Skeletal muscle satellite cell (primary cell): ENCODE results near the gene GBP7.
"Not testable (repeated sequence)": the region's sequence is repeated elsewhere in the genome, so short reads cannot be mapped to it uniquely, and the experiment has no call there.

Experiments
- H3K27me3 ChIP-seq: 2 replicates; pipeline ENCODE4 v1.7.0; 2013; ENCODE audit warnings: low read length; ENCODE audit not compliant: control insufficient read depth, insufficient read depth
- H3K36me3 ChIP-seq: 2 replicates; pipeline ENCODE4 v1.7.0; 2013; ENCODE audit warnings: mild to moderate bottlenecking, control low read depth, low read length; ENCODE audit not compliant: insufficient read depth
- H3K4me1 ChIP-seq: 2 replicates; pipeline ENCODE4 v1.7.0; 2013; ENCODE audit warnings: low read length; ENCODE audit not compliant: control insufficient read depth, insufficient read depth
- H3K4me2 ChIP-seq: 2 replicates; pipeline ENCODE4 v1.7.0; 2013; ENCODE audit warnings: mild to moderate bottlenecking, low read length
- H3K4me3 ChIP-seq: 2 replicates; pipeline ENCODE4 v1.7.0; 2013; ENCODE audit warnings: low read length
- H3K9ac ChIP-seq: 2 replicates; pipeline ENCODE4 v1.7.0; 2013; ENCODE audit warnings: mild to moderate bottlenecking, low read depth, low read length, moderate library complexity
- H3K9me3 ChIP-seq: replicated peaks from 2 replicates; pipeline ENCODE4 v1.7.0; 2013; ENCODE audit warnings: mild to moderate bottlenecking, control low read depth, low read length

The GBP7 gene

GRCh38 chr1:89133747-89134146 lies 42.1 kb downstream of the GBP7 start:
- Histone ChIP-seq H3K4me1 (peaks cover 4% of the 10 kb centered on the region), H3K9ac (no peak overlapping the region), H3K9me3 (no peaks in the 10 kb centered on the region), H3K4me2 (no peak overlapping the region), H3K36me3 (no peaks in the 10 kb centered on the region), H3K27me3 (no peaks in the 10 kb centered on the region), H3K4me3 (no peak overlapping the region)

- no peak overlapping the region for H3K4me3 ChIP-seq
- H3K27me3 ChIP-seq, result no peaks in the 10 kb centered on the region
- H3K9ac ChIP-seq, result no peak overlapping the region
- no peaks in the 10 kb centered on the region for H3K9me3 ChIP-seq
- no peaks in the 10 kb centered on the region for H3K36me3 ChIP-seq
- H3K4me1 ChIP-seq, result peaks cover 10% of the 10 kb centered on the region
- H3K4me2 ChIP-seq, result no peak overlapping the region
Measured at GRCh38 chr1:89130716-89131115, 45.1 kb downstream of the GBP7 start.

GRCh38 chr1:89129911-89130310 lies 45.9 kb downstream of the GBP7 start:
- H3K36me3 ChIP-seq, result no peaks in the 10 kb centered on the region
- no peak overlapping the region for H3K4me3 ChIP-seq
- no peak overlapping the region for H3K4me2 ChIP-seq
- H3K27me3 ChIP-seq, result no peaks in the 10 kb centered on the region
- peaks cover 14% of the 10 kb centered on the region for H3K4me1 ChIP-seq
- H3K9ac ChIP-seq, result no peak overlapping the region
- no peaks in the 10 kb centered on the region for H3K9me3 ChIP-seq

- peak overlapping the region; percentile 66 for H3K4me3 ChIP-seq
- peaks cover 14% of the 10 kb centered on the region for H3K4me1 ChIP-seq
- H3K9ac ChIP-seq, result peak overlapping the region; percentile 73
- H3K36me3 ChIP-seq, H3K27me3 ChIP-seq, H3K9me3 ChIP-seq: not testable (repeated sequence)
- peak overlapping the region; percentile 91 for H3K4me2 ChIP-seq
Measured at GRCh38 chr1:89128003-89128458, 47.8 kb downstream of the GBP7 start.

GRCh38 chr1:89126602-89127565 lies 48.9 kb downstream of the GBP7 start:
- peak overlapping the region; percentile 78 for H3K4me2 ChIP-seq
- H3K36me3 ChIP-seq, H3K27me3 ChIP-seq, H3K9ac ChIP-seq, H3K4me3 ChIP-seq, H3K9me3 ChIP-seq: not testable (repeated sequence)
- peaks cover 14% of the 10 kb centered on the region for H3K4me1 ChIP-seq

- Histone ChIP-seq H3K27me3 (no peaks in the 10 kb centered on the region), H3K9me3 (no peaks in the 10 kb centered on the region), H3K4me1 (peaks cover 14% of the 10 kb centered on the region), H3K4me2 (peak within 1 kb of the TSS; percentile 78), H3K9ac (peak within 1 kb of the TSS; percentile 35), H3K36me3 (no peaks in the 10 kb centered on the region), H3K4me3 (peak within 1 kb of the TSS; percentile 65)
Measured at GRCh38 chr1:89125913-89126580, 49.8 kb downstream of the GBP7 start, which contains the start of gene GBP2. Gene GBP2 (minus strand): TSS chr1:89126114. CDS start chr1:89121966, 4,148 bp downstream.

- peak overlapping the region; percentile 65 for H3K4me3 ChIP-seq
- no peaks in the 10 kb centered on the region for H3K27me3 ChIP-seq
- peak overlapping the region; percentile 35 for H3K9ac ChIP-seq
- H3K36me3 ChIP-seq, result no peaks in the 10 kb centered on the region
- H3K4me2 ChIP-seq, result peak overlapping the region; percentile 78
- no peaks in the 10 kb centered on the region for H3K9me3 ChIP-seq
- peaks cover 14% of the 10 kb centered on the region for H3K4me1 ChIP-seq
Measured at GRCh38 chr1:89125240-89125912, 50.4 kb downstream of the GBP7 start.

GRCh38 chr1:89121641-89122040 lies 54.2 kb downstream of the GBP7 start:
- H3K4me2 ChIP-seq, result no peak overlapping the region
- H3K4me1 ChIP-seq, result peaks cover 9% of the 10 kb centered on the region
- H3K27me3 ChIP-seq, result no peaks in the 10 kb centered on the region
- H3K36me3 ChIP-seq, result no peaks in the 10 kb centered on the region
- H3K9ac ChIP-seq, result no peak overlapping the region
- no peak overlapping the region for H3K4me3 ChIP-seq
- no peaks in the 10 kb centered on the region for H3K9me3 ChIP-seq

GRCh38 chr1:89114662-89115061 lies 61.1 kb downstream of the GBP7 start:
- H3K36me3 ChIP-seq, result no peaks in the 10 kb centered on the region

GRCh38 chr1:89112871-89113613 lies 62.8 kb downstream of the GBP7 start:
- no peak overlapping the region for H3K9ac ChIP-seq
- no peaks in the 10 kb centered on the region for H3K4me1 ChIP-seq
- no peaks in the 10 kb centered on the region for H3K9me3 ChIP-seq
- H3K4me2 ChIP-seq, result no peak overlapping the region
- H3K4me3 ChIP-seq, result no peak overlapping the region
- no peaks in the 10 kb centered on the region for H3K27me3 ChIP-seq
- H3K36me3 ChIP-seq, result no peaks in the 10 kb centered on the region

More at GRCh38 chr1:89114662-89115061, 61.1 kb downstream of the GBP7 start:
- Histone ChIP-seq H3K27me3 (no peaks in the 10 kb centered on the region), H3K4me3 (no peak overlapping the region), H3K9me3 (no peaks in the 10 kb centered on the region), H3K4me2 (no peak overlapping the region), H3K4me1 (no peaks in the 10 kb centered on the region), H3K9ac (no peak overlapping the region)

GRCh38 chr1:89104687-89105086 lies 71.1 kb downstream of the GBP7 start:
- H3K9ac ChIP-seq, result no peak overlapping the region
- H3K27me3 ChIP-seq, result no peaks in the 10 kb centered on the region
- no peaks in the 10 kb centered on the region for H3K36me3 ChIP-seq
- H3K4me2 ChIP-seq, result no peak overlapping the region
- no peak overlapping the region for H3K4me3 ChIP-seq
- H3K9me3 ChIP-seq, result no peaks in the 10 kb centered on the region
- no peaks in the 10 kb centered on the region for H3K4me1 ChIP-seq
